ENCODE data around the gene GPN2.
"Not testable (repeated sequence)": the region's sequence is repeated elsewhere in the genome, so short reads cannot be mapped to it uniquely, and the experiment has no call there.

Gene GPN2

DNA sequence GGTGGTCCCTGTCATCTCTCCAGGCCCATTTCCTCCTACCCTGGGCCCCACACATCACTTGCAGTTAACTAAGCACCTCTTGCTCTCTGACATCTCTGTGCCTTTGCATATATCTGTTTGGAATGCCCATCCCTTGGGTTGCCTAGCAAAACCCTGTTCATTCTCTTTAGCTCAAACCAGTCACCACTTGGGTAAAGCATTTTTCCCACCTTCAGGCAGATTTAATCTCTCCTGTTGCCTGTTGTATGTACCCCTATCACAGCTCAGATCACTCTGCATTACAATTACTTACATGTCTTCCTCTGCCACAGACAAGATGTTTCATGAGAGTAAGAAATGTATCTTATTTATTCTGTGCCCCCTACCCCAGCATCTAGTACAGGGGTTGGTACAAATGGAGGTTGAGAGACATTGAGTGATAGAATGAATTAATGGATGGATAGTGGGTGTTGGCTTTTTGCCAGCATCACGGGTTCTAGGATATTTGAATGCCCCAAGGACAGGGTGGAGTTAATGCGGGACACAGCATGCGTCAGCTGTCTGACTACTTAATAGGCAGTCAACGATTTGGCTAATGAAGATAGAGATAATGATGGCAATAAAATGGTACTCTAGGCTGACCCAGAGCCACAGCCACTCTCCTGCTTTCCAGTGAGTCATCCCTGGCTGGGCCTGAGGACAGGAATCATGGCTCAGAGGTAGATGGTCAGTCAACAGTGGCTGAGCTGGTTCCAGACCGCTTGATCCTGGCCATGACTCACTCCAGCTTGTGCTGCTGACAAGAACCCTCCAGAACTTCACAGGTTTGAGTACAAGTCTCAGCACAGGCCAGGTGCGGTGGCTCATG is 17.2 kb upstream of the GPN2 start:
- DNase-seq, result no peak

DNA sequence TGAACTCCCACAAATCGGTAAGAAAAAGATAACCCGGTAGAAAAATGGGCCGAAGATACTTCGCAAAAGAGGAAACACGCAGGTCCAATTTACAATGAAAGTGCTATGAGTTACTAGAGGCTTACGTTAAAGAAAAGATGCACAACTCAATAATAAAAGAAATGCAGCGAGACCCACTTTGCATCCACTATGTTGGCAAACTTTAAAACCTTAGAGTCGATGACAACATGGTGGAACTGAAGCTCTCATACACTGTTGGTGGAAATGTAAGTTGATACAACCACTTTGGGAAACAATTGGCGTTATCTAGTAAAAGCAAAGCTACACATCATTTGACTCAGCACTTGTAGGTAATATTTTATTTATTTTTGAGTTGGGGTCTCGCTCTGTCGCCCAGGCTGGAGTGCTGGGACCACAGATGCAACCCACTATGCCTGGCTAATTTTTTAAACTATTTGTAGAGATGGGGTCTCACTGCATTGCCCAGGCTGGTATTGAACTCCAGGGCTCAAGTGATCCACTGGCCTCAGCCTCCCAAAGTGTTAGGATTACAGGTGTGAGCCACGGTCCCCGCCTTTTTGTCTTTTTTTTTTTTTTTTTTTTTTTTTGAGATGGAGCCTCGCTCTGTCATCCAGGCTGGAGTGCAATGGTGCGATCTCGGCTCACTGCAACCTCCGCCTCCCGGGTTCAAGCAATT is 10.9 kb upstream of the GPN2 start:
- DNase-seq, result no peak

DNA sequence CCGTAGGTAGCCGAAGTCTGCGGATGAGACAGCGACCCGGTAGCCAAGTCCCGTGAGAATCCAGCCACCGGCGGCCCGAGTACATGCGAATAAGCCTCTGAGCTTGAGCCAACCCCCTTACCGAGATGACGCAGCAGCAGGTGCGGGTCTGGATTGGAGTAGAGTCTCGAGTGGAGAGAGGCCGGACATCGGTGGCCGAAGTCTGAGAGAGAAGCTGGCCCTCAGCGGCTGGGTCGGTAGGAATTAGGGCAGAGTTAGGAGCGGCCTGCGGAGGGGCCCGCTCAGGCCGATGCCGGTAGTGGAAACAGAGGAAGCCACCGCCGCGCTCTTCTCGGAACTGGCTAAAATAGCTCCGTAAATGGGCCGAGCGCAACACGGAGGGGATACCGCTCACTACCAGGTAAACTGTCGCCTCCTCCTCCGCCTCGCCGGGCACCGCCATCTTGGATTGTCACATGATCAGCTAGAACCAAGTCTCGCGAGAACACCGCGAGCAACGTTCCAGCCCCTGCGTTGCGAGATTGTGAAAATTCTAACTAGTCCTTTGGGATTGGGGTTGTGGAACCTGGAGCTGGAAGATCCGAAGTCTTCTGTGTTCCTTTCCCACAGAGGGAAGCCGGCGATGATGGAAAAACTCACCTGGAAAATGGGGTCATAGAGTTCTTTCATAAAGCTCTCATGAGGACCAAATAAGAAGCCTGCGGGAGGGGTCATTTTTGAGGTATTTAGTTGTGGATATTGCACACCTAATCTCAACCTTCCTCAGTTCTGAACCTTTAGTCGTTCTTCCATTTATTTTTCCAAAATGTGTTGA is 10.1 kb upstream of the GPN2 start, which contains the start of gene GPATCH3:
TSS of gene GPATCH3 (minus strand) at position 467 of the 814 bp plus-strand sequence. CDS start at position 442, 25 bp downstream.
- DNase-seq, result peak; percentile 88

DNA sequence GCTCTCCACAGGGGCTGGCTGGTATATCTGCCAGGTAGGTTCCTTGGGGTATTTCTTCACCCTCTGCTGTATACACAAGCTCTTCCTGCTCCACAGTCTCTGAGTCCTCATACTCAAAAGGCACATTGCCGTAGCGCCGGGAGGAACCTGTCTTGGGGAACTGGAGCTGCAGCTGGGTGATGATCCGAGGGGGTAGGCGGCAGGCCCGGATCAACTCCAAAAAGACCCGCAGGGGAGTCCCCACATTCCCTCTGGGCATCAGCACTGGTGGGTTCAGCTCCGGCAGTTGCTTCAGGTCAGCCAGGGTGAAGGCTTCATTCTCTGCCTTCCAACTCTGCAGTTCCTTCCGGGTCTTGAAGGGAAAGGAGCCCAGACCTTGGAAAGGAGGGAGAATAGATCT is 7.3 kb upstream of the GPN2 start:
- DNase-seq, result no peak

DNA sequence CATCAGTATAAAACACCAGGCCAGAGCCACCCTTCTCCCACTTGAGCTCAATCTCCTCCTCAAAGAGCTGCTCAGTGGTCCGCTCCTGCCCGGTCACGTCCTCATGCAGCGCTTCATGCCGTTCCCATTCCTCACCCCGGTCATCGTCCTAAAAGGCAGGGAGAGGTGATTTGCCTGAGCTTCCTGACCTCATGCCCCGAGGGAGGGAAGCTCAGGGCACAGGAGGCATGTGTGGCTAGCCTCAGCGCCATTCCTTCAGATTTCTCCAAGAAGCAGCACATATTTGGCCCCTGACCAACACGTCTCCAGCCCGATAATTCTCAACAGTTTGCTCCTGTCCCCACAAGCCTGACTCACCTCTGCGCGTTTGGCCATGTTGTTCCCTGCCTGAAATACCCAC is 4.2 kb upstream of the GPN2 start:
- DNase-seq, result no peak

DNA sequence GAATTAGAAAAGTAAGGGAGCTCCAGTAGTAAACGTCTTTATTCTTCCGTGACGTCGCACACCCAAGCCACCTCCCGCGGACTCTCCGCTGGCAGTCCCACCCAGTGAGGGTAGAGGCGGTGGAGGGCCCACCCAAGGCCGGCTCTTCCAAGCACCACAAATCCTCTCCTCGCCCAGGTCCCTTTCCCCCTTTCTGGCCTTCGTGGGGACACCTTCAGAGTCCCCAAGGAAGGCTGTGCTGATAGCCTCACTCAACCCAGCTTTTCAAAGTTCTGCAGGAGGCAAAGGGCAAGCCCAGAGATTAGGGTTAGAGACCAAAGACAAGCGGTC is 349 bp upstream of the GPN2 start:
- no peak for DNase-seq

DNA sequence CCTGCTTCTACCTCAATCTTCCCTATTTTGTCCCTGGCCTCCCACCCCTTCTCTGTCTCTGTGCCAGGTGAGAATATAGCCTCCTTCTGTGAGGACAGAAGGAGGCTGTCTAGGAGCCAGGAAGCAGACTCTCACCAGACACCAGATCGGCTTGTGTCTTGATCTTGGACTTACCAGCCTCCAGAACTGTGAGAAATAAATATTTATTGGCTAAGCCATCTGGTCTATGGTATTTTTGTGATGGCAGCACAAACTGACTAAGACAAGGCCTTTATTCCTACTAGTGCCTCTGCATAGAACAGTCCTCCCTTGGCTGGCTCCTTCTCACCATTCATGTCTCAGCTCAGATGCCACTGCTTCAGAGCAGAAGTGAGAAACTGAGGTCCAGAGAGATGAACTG is 1.9 kb downstream of the GPN2 start:
- DNase-seq, result no peak

DNA sequence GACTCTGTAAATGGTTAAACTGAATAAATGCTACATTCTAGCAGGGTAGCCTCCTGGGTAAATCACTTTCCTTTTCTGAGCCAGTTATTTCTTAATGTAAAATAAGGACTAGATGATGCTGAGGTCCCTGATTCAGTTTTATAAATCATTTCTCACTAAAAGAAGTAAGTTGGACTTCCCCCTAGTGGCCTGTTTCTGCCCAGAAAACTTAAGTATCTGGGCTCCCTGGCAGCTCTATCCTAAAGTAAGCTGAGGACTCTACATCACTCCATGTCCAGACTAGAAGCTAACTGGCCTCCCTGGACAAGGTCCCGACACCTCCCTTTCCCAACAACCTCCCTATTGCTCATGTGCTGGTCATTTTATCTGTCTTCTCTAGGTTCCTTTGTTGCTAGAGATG is 3.0 kb downstream of the GPN2 start:
- DNase-seq, result no peak

DNA sequence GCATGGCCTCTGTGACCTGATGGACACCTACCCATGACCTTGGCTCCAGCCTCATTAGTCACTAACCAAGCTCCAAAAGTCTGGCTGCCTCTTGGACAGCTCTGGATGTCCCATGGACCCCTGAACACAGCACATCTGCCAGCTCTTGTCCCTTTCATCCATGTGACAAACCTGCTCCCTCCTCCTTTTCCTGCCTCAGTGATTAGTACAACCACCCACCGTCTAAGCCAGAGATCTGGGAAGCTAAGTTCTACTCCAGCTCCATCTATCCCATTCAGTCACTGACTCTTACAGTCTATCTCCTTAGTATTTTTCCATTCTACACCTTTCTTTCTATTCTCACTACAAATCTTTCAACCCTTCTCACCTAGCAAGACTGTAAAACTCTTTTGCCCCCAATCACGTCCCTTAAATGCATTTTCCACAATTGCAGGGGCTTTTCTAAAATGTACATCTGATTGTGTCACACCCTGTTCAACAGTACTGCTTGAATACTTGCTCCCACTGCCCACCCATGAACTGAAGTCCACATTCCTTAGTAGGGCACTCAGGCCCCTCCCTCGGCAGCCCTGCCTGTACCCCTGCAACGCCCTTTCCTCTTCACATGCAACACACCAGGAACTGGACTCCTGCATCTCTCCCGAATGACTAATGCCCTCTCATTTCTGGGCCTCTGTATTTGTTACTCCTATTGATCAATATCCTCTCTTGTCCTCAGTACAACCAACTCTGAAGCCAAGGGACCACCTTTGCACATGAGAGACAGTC is 7.2 kb downstream of the GPN2 start:
- no peak for DNase-seq

DNA sequence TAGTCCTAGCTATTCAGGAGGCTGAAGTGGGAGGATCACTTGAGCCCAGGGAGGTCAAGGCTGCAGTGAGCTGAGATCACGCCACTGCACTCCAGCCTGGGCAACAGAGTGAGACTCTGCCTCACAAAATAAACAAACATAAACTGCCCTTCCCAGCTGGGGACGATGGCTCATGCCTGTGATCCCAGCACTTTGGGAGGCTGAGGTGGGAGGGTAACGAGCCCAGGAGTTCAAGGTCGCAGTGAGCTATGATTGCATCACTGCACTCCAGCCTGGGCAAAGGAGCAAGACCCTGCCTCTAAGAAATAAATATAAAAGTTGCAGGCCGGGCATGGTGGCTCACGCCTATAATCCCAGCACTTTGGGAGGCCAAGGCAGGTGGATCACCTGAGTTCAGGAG is 8.5 kb downstream of the GPN2 start:
- DNase-seq, result not testable (repeated sequence)

DNA sequence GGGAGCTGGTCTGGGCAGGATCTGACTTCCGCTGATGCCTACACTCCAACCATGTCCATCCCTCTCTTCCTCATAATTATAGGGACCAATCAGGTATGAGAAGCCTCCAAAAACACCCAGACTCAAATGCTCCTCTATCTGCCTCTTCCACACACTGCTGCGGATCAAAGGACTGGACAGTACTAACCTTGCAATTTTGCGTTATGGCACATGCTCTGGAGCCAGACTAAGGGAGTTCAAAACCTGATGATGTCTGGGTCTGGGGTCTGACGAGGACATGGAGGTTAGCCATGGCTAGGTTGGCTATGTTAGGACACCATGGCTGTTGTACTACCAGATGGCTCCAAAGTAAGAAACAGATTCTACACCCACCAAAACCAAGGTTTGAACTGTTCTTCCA is 10.3 kb downstream of the GPN2 start:
- DNase-seq, result no peak

DNA sequence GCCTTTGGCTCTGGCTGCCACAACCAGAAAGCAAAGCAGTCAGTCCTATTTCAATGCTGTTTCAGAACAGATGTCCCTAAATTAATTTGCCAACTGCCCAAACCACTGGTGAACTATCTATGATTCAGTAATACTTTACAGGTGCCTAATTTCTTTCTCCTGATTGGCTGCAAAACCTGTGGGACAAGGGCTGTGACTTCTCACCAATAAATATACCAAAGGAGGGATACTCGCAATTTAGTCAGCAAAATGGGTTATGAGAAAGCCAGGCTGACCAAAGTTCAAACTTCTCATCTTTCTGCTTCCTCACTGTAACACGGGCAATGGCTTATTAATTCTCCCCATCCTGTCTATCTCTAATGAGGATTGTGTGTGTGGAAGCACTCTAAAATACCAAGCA is 12.8 kb downstream of the GPN2 start:
- no peak for DNase-seq

DNA sequence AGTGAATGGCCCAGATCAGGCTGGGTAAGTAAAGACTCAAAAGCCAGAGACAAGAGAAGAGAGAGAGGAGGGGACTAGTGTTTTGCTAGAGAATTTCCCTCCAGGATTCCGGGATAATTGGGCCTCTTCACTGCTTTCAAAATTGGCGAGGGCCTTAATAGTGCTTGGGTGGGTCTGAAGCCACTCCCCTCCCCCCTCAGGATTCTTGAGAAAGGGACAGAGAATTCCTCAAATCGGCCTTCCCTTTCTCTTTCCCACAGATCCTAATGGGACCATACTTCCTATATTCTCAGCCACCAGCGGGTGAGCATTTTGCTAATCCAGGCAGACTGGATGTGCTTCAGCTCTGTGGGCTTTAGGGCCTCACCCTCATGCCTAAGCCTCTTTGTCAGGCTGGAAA is 15.2 kb downstream of the GPN2 start:
- DNase-seq, result no peak

DNA sequence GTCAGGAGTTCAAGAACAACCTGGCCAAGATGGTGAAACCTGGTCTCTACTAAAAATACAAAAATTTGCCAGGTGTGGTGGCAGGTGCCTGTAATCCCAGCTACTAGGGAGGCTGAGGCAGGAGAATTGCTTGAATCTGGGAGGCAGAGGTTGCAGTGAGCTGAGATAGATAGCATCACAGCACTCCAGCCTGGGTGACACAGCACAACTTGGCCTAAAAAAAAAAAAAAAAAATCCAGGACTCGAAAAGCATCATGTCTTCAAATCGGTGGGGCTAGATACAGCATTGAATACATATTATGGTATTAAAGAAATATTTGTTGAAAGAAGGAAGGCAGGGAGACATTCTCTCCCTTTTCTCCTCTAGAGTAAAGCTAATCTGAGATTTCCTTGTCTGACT is 17.0 kb downstream of the GPN2 start:
- DNase-seq, result not testable (repeated sequence)

DNA sequence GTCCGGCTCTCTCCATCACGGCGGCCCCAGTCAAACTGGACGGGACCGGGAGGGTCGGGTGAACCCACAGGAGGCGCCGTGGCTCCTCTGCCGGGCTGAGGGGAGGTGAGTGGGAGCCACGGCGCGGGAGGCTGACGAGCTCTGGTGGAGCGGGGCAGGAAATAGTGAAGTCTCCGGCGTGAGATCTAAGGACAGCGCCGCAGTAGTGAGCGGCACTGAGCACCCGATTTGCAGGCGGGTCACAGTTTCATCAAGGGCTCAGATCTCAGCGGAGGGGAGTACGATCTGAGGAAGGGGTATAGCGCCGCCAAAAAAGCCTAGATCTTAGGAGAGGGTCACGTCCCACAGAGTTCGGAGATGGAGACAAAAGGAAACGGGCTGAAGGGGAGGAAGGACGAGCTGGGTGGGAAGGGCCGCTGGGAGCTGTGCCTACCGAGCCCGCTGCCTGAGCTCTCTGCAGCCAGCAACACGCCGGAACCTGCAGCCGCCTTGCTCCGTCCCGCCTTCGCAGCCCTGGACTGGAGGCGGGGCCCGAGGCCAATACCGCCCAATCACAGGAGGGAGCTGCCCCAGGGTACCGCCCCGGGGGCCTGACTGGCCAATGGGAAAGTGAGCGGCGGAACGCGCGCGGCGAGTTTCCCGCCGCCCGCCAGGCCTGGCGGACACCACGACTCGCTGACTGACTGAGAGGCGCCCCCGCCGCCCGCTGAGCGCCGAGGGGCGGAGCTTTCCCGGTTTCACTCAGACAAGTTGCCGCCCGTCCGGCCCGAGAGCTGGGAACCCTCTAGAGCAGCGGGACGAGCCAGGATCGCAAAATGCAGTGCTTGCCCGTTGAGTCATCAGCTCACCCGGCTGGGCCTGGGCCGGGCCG is 25.2 kb downstream of the GPN2 start:
- peak; percentile 97 for DNase-seq

DNA sequence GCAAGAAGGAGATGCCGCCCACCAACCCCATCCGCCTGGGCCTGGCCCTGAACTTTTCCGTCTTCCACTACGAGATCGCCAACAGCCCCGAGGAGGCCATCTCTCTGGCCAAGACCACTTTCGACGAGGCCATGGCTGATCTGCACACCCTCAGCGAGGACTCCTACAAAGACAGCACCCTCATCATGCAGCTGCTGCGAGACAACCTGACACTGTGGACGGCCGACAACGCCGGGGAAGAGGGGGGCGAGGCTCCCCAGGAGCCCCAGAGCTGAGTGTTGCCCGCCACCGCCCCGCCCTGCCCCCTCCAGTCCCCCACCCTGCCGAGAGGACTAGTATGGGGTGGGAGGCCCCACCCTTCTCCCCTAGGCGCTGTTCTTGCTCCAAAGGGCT is 26.4 kb downstream of the GPN2 start:
- no peak for DNase-seq

DNA sequence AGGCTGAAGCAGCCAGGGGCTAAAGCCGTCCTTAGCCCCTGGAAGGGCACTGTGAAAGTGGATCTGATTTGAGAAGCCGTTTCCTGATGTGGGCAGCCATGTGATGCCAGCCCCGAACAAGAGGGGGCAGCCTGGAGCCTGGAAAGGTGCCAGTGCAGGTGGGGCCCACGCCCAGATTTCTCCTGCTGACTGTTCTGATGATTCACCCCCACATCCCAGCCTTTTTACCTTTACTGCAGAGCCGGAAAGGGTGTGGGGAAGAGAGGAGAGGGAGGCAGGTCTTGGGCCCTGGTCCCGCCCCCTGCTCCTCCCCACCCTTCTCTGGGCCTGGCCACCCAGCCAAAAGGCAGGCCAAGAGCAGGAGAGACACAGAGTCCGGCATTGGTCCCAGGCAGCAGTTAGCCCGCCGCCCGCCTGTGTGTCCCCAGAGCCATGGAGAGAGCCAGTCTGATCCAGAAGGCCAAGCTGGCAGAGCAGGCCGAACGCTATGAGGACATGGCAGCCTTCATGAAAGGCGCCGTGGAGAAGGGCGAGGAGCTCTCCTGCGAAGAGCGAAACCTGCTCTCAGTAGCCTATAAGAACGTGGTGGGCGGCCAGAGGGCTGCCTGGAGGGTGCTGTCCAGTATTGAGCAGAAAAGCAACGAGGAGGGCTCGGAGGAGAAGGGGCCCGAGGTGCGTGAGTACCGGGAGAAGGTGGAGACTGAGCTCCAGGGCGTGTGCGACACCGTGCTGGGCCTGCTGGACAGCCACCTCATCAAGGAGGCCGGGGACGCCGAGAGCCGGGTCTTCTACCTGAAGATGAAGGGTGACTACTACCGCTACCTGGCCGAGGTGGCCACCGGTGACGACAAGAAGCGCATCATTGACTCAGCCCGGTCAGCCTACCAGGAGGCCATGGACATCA is 27.1 kb downstream of the GPN2 start, which contains the start of gene SFN:
TSS of gene SFN (plus strand) at position 369 of the 904 bp plus-strand sequence. CDS start at position 433, 64 bp downstream.
- no peak for DNase-seq

DNA sequence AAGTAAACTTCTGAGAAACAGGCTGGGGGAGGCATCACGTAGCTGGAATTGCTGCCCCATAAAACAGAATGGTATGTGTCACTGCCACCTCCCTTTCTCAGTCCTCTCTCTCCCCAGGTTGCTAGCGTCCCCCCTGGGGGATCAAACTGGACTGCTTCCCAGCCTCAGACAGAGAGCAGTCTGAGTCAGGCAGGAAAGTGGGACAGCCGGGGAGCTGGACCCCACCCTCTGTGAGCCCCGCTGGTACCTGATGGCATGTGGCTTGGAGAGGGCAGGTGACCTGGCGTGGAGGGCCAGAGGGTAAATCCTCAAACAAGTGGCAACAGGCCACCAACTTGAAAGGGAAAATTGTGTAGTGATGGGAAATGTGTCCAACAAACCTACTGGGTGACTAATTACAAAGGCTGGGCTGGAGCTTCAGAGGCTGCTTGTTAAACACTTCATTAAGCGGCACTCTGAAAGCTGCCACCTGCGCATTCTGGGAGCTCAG is 28.1 kb downstream of the GPN2 start:
- DNase-seq, result no peak

DNA sequence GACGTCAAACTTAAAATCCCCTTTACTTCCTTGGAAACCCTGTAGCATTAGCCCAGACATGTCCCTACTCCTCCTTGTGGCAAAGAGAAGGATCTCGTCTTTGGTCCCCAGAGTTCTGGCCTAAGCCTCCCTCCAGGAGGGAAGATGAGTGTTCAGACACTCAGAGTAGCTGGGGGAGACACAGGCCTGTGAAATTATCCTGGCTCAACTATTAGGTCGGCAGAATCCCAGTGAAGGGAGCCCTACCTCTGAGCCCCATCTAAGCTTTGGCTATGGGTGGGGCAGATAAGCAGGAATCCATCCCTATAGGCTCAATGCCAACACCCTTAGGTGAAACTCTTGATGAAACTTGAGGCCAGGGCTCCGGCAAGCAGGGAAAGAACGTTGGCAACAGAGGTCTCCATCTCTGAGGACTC is 28.8 kb downstream of the GPN2 start:
- DNase-seq, result no peak

Data from right kidney (tissue), 1 donor.